H9 (cell line): ENCODE measurements around the gene COL4A2. TPM values are rescaled to one million over a fixed set of nuclear protein-coding genes. Genes with fewer than 3 reads are reported as not detected.

Source experiments
- DNase-seq: peaks from one replicate; pipeline ENCODE4 v3.0.0-alpha.2; 2017
- H2AFZ ChIP-seq: one replicate; pipeline ENCODE4 v1.6.1; 2013; ENCODE audit warnings: mild to moderate bottlenecking, low read length, control low read depth, moderate library complexity
- H2AK5ac ChIP-seq: 2 replicates; pipeline ENCODE4 v1.6.1; 2013; ENCODE audit warnings: low read length, control low read depth, mixed read lengths; ENCODE audit not compliant: insufficient read length
- H2BK120ac ChIP-seq: one replicate; pipeline ENCODE4 v1.6.1; 2013; ENCODE audit warnings: low read depth, mild to moderate bottlenecking, low read length, control low read depth, inconsistent platforms; ENCODE audit not compliant: poor library complexity, severe bottlenecking
- H2BK12ac ChIP-seq: 2 replicates; pipeline ENCODE4 v1.6.1; 2013; ENCODE audit warnings: low read length, control low read depth, mixed read lengths, low read depth; ENCODE audit not compliant: insufficient read length
- H2BK15ac ChIP-seq: 2 replicates; pipeline ENCODE4 v1.6.1; 2013; ENCODE audit warnings: low read depth, low read length, control low read depth
- H2BK20ac ChIP-seq: one replicate; pipeline ENCODE4 v1.6.1; 2013; ENCODE audit warnings: low read depth, mild to moderate bottlenecking, low read length, control low read depth, inconsistent platforms; ENCODE audit not compliant: poor library complexity, severe bottlenecking
- H2BK5ac ChIP-seq: 2 replicates; pipeline ENCODE4 v1.6.1; 2013; ENCODE audit warnings: low read length, control low read depth, mixed read lengths; ENCODE audit not compliant: insufficient read length
- H3K14ac ChIP-seq: 2 replicates; pipeline ENCODE4 v1.6.1; 2013; ENCODE audit warnings: low read length, control low read depth; ENCODE audit not compliant: insufficient read depth
- H3K18ac ChIP-seq: 2 replicates; pipeline ENCODE4 v1.6.1; 2013; ENCODE audit warnings: low read depth, mild to moderate bottlenecking, mixed read lengths, low read length, control low read depth; ENCODE audit not compliant: insufficient read length
- H3K23ac ChIP-seq: 2 replicates; pipeline ENCODE4 v1.6.1; 2013; ENCODE audit warnings: low read length, control low read depth, mixed read lengths, low read depth; ENCODE audit not compliant: insufficient read length
- H3K23me2 ChIP-seq: 2 replicates; pipeline ENCODE4 v1.6.1; 2013; ENCODE audit warnings: low read depth, mild to moderate bottlenecking, mixed read lengths, low read length, control low read depth; ENCODE audit not compliant: insufficient read length, poor library complexity, severe bottlenecking
- H3K27ac ChIP-seq: 2 replicates; pipeline ENCODE4 v1.5.1; 2013; ENCODE audit warnings: low read length, control low read depth, mixed read lengths, low read depth; ENCODE audit not compliant: insufficient read length
- H3K27me3 ChIP-seq: 2 replicates; pipeline ENCODE4 v1.6.1; 2013; ENCODE audit warnings: low read length, control low read depth, inconsistent platforms; ENCODE audit not compliant: insufficient read depth
- H3K4ac ChIP-seq: 2 replicates; pipeline ENCODE4 v1.6.1; 2013; ENCODE audit warnings: low read depth, mild to moderate bottlenecking, control low read depth, inconsistent platforms, low read length, moderate library complexity
- H3K4me1 ChIP-seq: 2 replicates; pipeline ENCODE4 v1.6.1; 2013; ENCODE audit warnings: low read length, control low read depth, inconsistent platforms; ENCODE audit not compliant: insufficient read depth
- H3K4me2 ChIP-seq: 2 replicates; pipeline ENCODE4 v1.6.1; 2013; ENCODE audit warnings: low read length, control low read depth, mixed read lengths; ENCODE audit not compliant: insufficient read length, insufficient read depth
- H3K56ac ChIP-seq: 2 replicates; pipeline ENCODE4 v1.6.1; 2013; ENCODE audit warnings: low read depth, mild to moderate bottlenecking, mixed read lengths, low read length, control low read depth; ENCODE audit not compliant: insufficient read length
- H3K79me1 ChIP-seq: 2 replicates; pipeline ENCODE4 v1.6.1; 2013; ENCODE audit warnings: low read depth, mild to moderate bottlenecking, moderate library complexity, low read length, control low read depth, inconsistent platforms; ENCODE audit not compliant: insufficient read depth, poor library complexity, severe bottlenecking
- H3K79me2 ChIP-seq: 2 replicates; pipeline ENCODE4 v1.6.1; 2013; ENCODE audit warnings: low read length, control low read depth, inconsistent platforms; ENCODE audit not compliant: insufficient read depth
- H3K9ac ChIP-seq: 2 replicates; pipeline ENCODE4 v1.6.1; 2013; ENCODE audit warnings: low read length, control low read depth, mixed read lengths; ENCODE audit not compliant: insufficient read length; ENCODE audit errors: extremely low read depth
- H3K9me3 ChIP-seq: one replicate; pipeline ENCODE4 v1.6.1; 2013; ENCODE audit warnings: low read depth, low read length, inconsistent platforms; ENCODE audit not compliant: control insufficient read depth
- H3T11ph ChIP-seq: one replicate; pipeline ENCODE4 v1.6.1; 2013; ENCODE audit warnings: mild to moderate bottlenecking, low read length, control low read depth, inconsistent platforms
- H4K20me1 ChIP-seq: one replicate; pipeline ENCODE4 v1.6.1; 2013; ENCODE audit not compliant: control insufficient read depth, insufficient read length, insufficient read depth
- H4K5ac ChIP-seq: 2 replicates; pipeline ENCODE4 v1.6.1; 2013; ENCODE audit warnings: low read depth, mild to moderate bottlenecking, mixed read lengths, low read length, control low read depth; ENCODE audit not compliant: insufficient read length
- H4K8ac ChIP-seq: replicated peaks from 2 replicates; pipeline ENCODE4 v1.6.1; 2013; ENCODE audit warnings: low read length, control low read depth, mixed read lengths, low read depth; ENCODE audit not compliant: insufficient read length
- H4K91ac ChIP-seq: 2 replicates; pipeline ENCODE4 v1.6.1; 2013; ENCODE audit warnings: low read depth, mild to moderate bottlenecking, moderate library complexity, mixed read lengths, low read length, control low read depth; ENCODE audit not compliant: insufficient read length
- H3K27ac Mint-ChIP-seq, 3 experiments: 2 replicates in 2 of 3; 3 replicates in 1 of 3; pipeline ENCODE4 v1.8.0; 2020 to 2021; ENCODE audit warnings: mixed read lengths in 3 of 3, mild to moderate bottlenecking in 1 of 3, moderate library complexity in 1 of 3
- H3K27me3 Mint-ChIP-seq: 2 replicates; pipeline ENCODE4 v1.8.0; 2021; ENCODE audit warnings: low read depth, mild to moderate bottlenecking, moderate library complexity, mixed read lengths
- H3K36me3 Mint-ChIP-seq, 3 experiments: 2 replicates in 2 of 3; 3 replicates in 1 of 3; pipeline ENCODE4 v1.8.0; 2020 to 2021; ENCODE audit warnings: low read depth in 3 of 3, mixed read lengths in 3 of 3; ENCODE audit not compliant: insufficient read depth in 1 of 3
- H3K4me1 Mint-ChIP-seq, 2 experiments: 2 replicates each; pipeline ENCODE4 v1.8.0; 2020; ENCODE audit warnings: mixed read lengths in 2 of 2
- H3K4me3 Mint-ChIP-seq, 2 experiments: 2 replicates in 1 of 2; 3 replicates in 1 of 2; pipeline ENCODE4 v1.8.0; 2020 to 2021; ENCODE audit warnings: mild to moderate bottlenecking in 2 of 2, mixed read lengths in 2 of 2, moderate library complexity in 1 of 2
- H3K9me3 Mint-ChIP-seq, 2 experiments: 2 replicates in 1 of 2; 3 replicates in 1 of 2; pipeline ENCODE4 v1.8.0; 2020; ENCODE audit warnings: mild to moderate bottlenecking in 2 of 2, mixed read lengths in 2 of 2, moderate library complexity in 1 of 2
- CTCF ChIP-seq: fragments of 200-600 bp; sonication (generic); conservative IDR thresholded peaks from 3 replicates; pipeline ENCODE4 v1.8.0; 2021; ENCODE audit warnings: antibody characterized with exemption, mild to moderate bottlenecking
- WGBS: extraction: QIAGEN DNeasy Blood & Tissue Kit; methylation state at CpG from one replicate; pipeline ENCODE4 v1.1.7; 2013; ENCODE audit warnings: missing lambda C conversion rate, low lambda C conversion rate, mixed read lengths; ENCODE audit not compliant: insufficient read length; ENCODE audit errors: extremely low coverage; 5-methylcytosine and 5-hydroxymethylcytosine counted together
- total RNA-seq: library from RNA; stranded (reverse); gene quantifications from 2 replicates; pipeline ENCODE4 v1.2.1, GENCODE V29; 2021

Gene COL4A2
- total RNA-seq, 1 experiment from 2014 or later, result 76.5 TPM

- H3K79me2 ChIP-seq, result no peaks in the 10 kb centered on the region; the same call in 1 of the 2 replicates
- H2BK20ac ChIP-seq, result no peak overlapping the region
- no peaks in the 10 kb centered on the region for H3K9me3 Mint-ChIP-seq
- H4K8ac ChIP-seq, result no peak overlapping the region
- H3K4ac ChIP-seq, result no peak overlapping the region
- DNase-seq, result no peak
- no peak overlapping the region for H3K18ac ChIP-seq
- H3K27ac Mint-ChIP-seq, result peak overlapping the region in 1 of 3 experiments; percentile 42; a peak in 1 of 7 replicates
- H3K14ac ChIP-seq, result no peak overlapping the region
- H2BK12ac ChIP-seq, result no peak overlapping the region
- H3K36me3 Mint-ChIP-seq, result peaks cover 0 to 4% (median 3%) of the 10 kb centered on the region in 3 experiments; a peak in 2 of 7 replicates
- H3K4me1 Mint-ChIP-seq, result peaks cover 56 to 58% of the 10 kb centered on the region in 2 experiments
- no peak overlapping the region for H2BK5ac ChIP-seq
- no peak overlapping the region for H3K4me2 ChIP-seq
- peaks cover 15% of the 10 kb centered on the region for H3K4me1 ChIP-seq
- H3K23me2 ChIP-seq, result no peaks in the 10 kb centered on the region
- H2BK15ac ChIP-seq, result no peak overlapping the region
- no peak for TF ChIP-seq CTCF
- H3K56ac ChIP-seq, result no peak overlapping the region
- no peak overlapping the region for H2BK120ac ChIP-seq
- WGBS, result no CpG with 5 or more reads among the region's 11 CpGs
- H3K27me3 ChIP-seq, result no peaks in the 10 kb centered on the region
- no peak overlapping the region for H4K91ac ChIP-seq
- H2AK5ac ChIP-seq, result no peak overlapping the region
- H4K5ac ChIP-seq, result no peak overlapping the region
- no peak overlapping the region for H3K27ac ChIP-seq
- H3K4me3 Mint-ChIP-seq, result no peak overlapping the region
- no peak overlapping the region for H3K23ac ChIP-seq
- no peak overlapping the region for H3K9ac ChIP-seq
- no peaks in the 10 kb centered on the region for H4K20me1 ChIP-seq
- no peaks in the 10 kb centered on the region for H3K9me3 ChIP-seq
- peaks cover 2% of the 10 kb centered on the region; the same call in 1 of the 2 replicates for H3K27me3 Mint-ChIP-seq
- H2AFZ ChIP-seq, result no peak overlapping the region
- no peak overlapping the region for H3T11ph ChIP-seq
- H3K79me1 ChIP-seq, result no peaks in the 10 kb centered on the region
These were observed 44.4 kb upstream of the COL4A2 start for GRCh38 chr13:110262508-110263291.
